ENCODE results near the gene CEP63.

Gene CEP63

DNA sequence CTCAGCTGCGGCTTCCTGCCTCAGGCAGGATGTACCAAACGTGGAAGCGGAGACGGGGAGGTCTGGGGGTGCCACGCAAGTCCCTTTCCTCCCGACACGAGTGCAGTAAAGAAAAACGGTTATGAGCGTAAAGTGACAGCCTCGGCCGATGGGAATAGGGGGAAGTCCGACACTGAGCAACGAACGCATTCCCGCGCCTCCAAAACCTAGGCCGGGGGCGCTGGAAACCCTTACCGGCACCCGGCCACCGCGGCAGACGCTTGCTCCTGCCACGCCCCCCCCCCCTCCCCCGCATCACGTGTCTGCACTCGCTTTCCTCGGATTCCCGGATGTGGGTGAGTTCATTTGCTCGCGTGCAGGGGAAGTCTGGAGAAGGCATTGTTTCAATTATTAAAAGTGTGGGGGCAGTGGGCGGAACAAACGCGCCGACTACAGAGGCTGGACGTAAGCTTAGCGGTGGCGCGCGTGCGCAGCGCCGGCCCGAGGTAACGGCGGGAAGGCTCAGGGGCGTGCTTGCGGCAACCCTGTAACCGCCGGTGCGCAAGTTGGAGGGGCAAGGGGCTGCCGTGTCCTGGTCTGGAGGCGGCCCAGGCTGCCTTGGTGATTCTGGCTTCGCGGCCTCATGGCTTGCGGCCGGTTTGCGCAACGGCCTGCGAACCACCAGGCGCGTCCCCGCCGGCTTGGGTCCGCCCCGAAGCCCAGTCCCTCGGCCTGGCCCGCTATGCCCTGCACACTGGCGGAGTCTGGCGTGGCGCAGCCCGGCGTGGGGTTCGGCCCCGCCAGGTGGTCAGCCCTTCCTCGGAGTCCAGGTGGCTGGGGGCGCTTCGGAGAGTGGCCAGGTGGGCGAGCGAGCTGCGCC is at the start of gene CEP63, which contains the start of gene ANAPC13:
CEP63 (plus strand) TSS at position 340 of the 859 bp plus-strand sequence. CDS start 9,264 bp downstream, outside the sequence.
ANAPC13 (minus strand) TSS at position 268 of the 859 bp plus-strand sequence. CDS start 3,081 bp downstream, outside the sequence.
- Histone ChIP-seq H3K9me3 (no peaks in the 10 kb centered on the region), H3K4me3 (peak within 1 kb of the TSS; percentile 75), H3K27me3 (ENCODE audit: low read depth) (0 out of 2 replicates have a peak, but pooled peaks cover 1% of the 10 kb centered on the region), H3K36me3 (replicated peaks) (peaks cover 18% of the 10 kb centered on the region), H3K4me1 (peaks cover 8% of the 10 kb centered on the region)
- in situ Hi-C loops (cut with MboI; ENCODE audit: low sequenced_read_pairs), result loop anchor here (25.0 kb wide), 1 partner anchor 824 kb away; the partner anchor contains the start of gene TOPBP1
- DNase-seq (ENCODE audit: low spot score in 2 of 2), result peak; percentile 96 to 98

- in situ Hi-C loops (cut with MboI; ENCODE audit: low sequenced_read_pairs), result no loop called here
- DNase-seq (ENCODE audit: low spot score in 2 of 2), result no peak
- peaks cover 2% of the 10 kb centered on the region; the same call in 1 of the 2 replicates for H3K27me3 ChIP-seq (ENCODE audit: low read depth)
- no peak overlapping the region for H3K4me3 ChIP-seq
- no peaks in the 10 kb centered on the region for H3K4me1 ChIP-seq
- H3K9me3 ChIP-seq, result no peaks in the 10 kb centered on the region
- H3K36me3 ChIP-seq (replicated peaks), result no peaks in the 10 kb centered on the region
These were observed 48.6 kb upstream of the CEP63 start for GRCh38 chr3:134437211-134437752.

DNA sequence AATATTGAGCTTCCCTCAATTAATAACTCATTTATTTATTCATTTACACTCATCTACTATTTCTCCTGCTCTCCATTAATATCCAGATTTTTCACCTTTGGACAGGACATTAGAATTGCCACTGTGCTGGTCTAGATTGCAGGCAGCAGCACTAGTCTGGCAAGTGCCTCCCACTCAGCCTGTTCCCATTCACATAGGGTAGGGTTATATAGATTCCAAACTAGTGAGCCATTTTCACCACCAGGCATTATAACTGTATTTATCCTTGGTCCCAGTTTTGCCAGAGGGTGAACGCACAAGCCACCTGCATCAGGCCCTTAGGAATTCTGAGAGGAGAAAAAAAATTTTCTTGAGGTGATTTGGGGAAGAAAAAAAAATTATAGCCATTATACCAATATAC is 44.5 kb upstream of the CEP63 start:
- Histone ChIP-seq H3K36me3 (replicated peaks) (no peaks in the 10 kb centered on the region), H3K4me3 (no peak overlapping the region)
- in situ Hi-C loops (cut with MboI; ENCODE audit: low sequenced_read_pairs), result no loop called here

DNA sequence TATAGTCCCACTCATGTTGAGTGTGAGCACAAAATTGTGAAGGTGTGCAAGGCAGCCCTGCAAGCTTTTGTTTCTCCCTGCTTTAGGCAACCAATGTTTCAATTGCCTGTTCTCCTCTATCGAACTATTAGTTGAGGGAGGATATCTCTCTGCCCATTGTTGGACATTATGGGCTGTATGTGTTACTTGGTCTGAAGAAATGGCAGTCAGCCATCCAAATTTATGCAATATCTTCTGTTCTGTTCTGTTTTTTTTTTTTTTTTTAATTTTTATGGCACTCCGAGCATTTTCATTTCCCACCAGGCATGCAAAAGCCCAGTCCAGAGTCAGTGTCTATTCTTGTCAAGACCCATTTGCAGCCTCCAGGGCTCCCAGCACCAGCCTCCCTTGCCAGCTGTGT is 44.0 kb upstream of the CEP63 start:
- Histone ChIP-seq H3K4me3 (no peak overlapping the region), H3K4me1 (no peaks in the 10 kb centered on the region), H3K36me3 (replicated peaks) (no peaks in the 10 kb centered on the region), H3K27me3 (ENCODE audit: low read depth) (peaks cover 2% of the 10 kb centered on the region; the same call in 1 of the 2 replicates), H3K9me3 (peaks cover 3% of the 10 kb centered on the region)
- in situ Hi-C loops (cut with MboI; ENCODE audit: low sequenced_read_pairs), result no loop called here
- no peak for DNase-seq (ENCODE audit: low spot score in 2 of 2)

More for the DNA sequence above, 44.5 kb upstream of the CEP63 start:
- Histone ChIP-seq H3K9me3 (peaks cover 3% of the 10 kb centered on the region), H3K4me1 (no peaks in the 10 kb centered on the region), H3K27me3 (ENCODE audit: low read depth) (peaks cover 2% of the 10 kb centered on the region; the same call in 1 of the 2 replicates)
- DNase-seq (ENCODE audit: low spot score in 2 of 2), result no peak

DNA sequence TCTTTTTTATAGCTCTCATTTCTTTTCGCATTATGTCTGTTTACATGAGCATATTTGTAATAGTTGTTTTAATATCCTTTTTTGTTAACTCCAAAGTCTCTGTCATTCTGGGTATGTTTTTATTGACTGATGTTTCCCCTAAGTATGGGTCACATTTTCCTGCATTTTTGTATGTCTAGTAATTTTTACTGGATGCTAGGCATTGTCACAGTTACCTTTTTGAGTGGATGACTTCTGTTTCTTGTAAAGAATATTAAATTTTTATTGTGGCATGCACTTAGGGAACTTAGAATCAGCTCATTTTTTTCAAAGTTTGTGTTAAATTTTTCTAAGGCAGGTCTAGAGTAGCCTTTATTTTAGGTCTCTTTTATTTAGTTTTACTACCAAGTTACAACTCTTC is 40.8 kb upstream of the CEP63 start:
- in situ Hi-C loops (cut with MboI; ENCODE audit: low sequenced_read_pairs), result no loop called here

GRCh38 chr3:134445636-134446035 is 40.2 kb upstream of the CEP63 start:
- H3K36me3 ChIP-seq (replicated peaks), result no peaks in the 10 kb centered on the region
- H3K4me3 ChIP-seq, result no peak overlapping the region
- H3K4me1 ChIP-seq, result no peaks in the 10 kb centered on the region
- no peaks in the 10 kb centered on the region; the same call in 1 of the 2 replicates for H3K27me3 ChIP-seq (ENCODE audit: low read depth)
- peaks cover 3% of the 10 kb centered on the region for H3K9me3 ChIP-seq
- DNase-seq (ENCODE audit: low spot score in 2 of 2), result no peak
- in situ Hi-C loops (cut with MboI; ENCODE audit: low sequenced_read_pairs), result no loop called here

More for the DNA sequence above, 40.8 kb upstream of the CEP63 start:
- no peak overlapping the region for H3K4me3 ChIP-seq
- DNase-seq (ENCODE audit: low spot score in 2 of 2), result no peak
- H3K36me3 ChIP-seq (replicated peaks), result no peaks in the 10 kb centered on the region
- H3K27me3 ChIP-seq (ENCODE audit: low read depth), result no peaks in the 10 kb centered on the region; the same call in 1 of the 2 replicates
- peaks cover 3% of the 10 kb centered on the region for H3K9me3 ChIP-seq
- H3K4me1 ChIP-seq, result no peaks in the 10 kb centered on the region

- no peak for DNase-seq (ENCODE audit: low spot score in 2 of 2)
- H3K9me3 ChIP-seq, result peaks cover 3% of the 10 kb centered on the region
- H3K4me1 ChIP-seq, result no peaks in the 10 kb centered on the region
- no peaks in the 10 kb centered on the region for H3K36me3 ChIP-seq (replicated peaks)
- H3K4me3 ChIP-seq, result no peak overlapping the region
- H3K27me3 ChIP-seq (ENCODE audit: low read depth), result no peaks in the 10 kb centered on the region; the same call in 1 of the 2 replicates
- in situ Hi-C loops (cut with MboI; ENCODE audit: low sequenced_read_pairs), result no loop called here
These were observed 39.1 kb upstream of the CEP63 start for GRCh38 chr3:134446800-134447199.

- Histone ChIP-seq H3K36me3 (replicated peaks) (no peaks in the 10 kb centered on the region), H3K4me1 (no peaks in the 10 kb centered on the region), H3K4me3 (no peak overlapping the region), H3K27me3 (ENCODE audit: low read depth) (no peaks in the 10 kb centered on the region; the same call in 1 of the 2 replicates), H3K9me3 (peaks cover 3% of the 10 kb centered on the region)
- in situ Hi-C loops (cut with MboI; ENCODE audit: low sequenced_read_pairs), result no loop called here
- DNase-seq (ENCODE audit: low spot score in 2 of 2), result no peak
These were observed 38.5 kb upstream of the CEP63 start for GRCh38 chr3:134447351-134447750.

DNA sequence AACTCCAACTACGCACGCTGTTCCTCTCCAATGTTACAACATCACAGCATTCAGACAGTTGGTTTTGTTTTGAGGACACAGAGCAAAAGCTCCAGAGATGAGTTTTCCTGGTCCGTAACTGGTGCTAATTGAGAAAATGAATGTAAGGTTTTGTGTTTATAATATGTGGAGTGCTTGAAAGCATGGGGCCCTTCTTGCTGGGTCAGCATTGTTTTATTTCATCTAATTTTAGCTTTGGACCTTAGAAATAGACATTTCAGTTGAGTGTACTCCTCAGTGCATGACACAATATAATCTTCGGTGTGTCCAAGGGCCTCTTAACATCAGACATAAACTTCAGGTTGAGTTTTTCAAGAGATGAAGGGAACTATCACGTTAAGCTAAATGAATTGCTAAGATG is 37.2 kb upstream of the CEP63 start:
- Histone ChIP-seq H3K27me3 (ENCODE audit: low read depth) (no peaks in the 10 kb centered on the region), H3K4me3 (no peak overlapping the region), H3K36me3 (replicated peaks) (no peaks in the 10 kb centered on the region), H3K4me1 (no peaks in the 10 kb centered on the region), H3K9me3 (peaks cover 3% of the 10 kb centered on the region)
- in situ Hi-C loops (cut with MboI; ENCODE audit: low sequenced_read_pairs), result no loop called here
- DNase-seq (ENCODE audit: low spot score in 2 of 2), result no peak

GRCh38 chr3:134449277-134449676 is 36.6 kb upstream of the CEP63 start:
- Histone ChIP-seq H3K4me1 (no peaks in the 10 kb centered on the region), H3K27me3 (ENCODE audit: low read depth) (0 out of 2 replicates have a peak, but pooled peaks cover under 1% of the 10 kb centered on the region), H3K9me3 (peaks cover 3% of the 10 kb centered on the region), H3K4me3 (no peak overlapping the region), H3K36me3 (replicated peaks) (no peaks in the 10 kb centered on the region)
- DNase-seq (ENCODE audit: low spot score in 2 of 2), result peak in 1 of 2 experiments; percentile 53
- in situ Hi-C loops (cut with MboI; ENCODE audit: low sequenced_read_pairs), result no loop called here

- DNase-seq (ENCODE audit: low spot score in 2 of 2), result no peak
- Histone ChIP-seq H3K27me3 (ENCODE audit: low read depth) (peaks cover 2% of the 10 kb centered on the region; the same call in 1 of the 2 replicates), H3K36me3 (replicated peaks) (no peaks in the 10 kb centered on the region), H3K4me1 (no peaks in the 10 kb centered on the region), H3K9me3 (peaks cover 3% of the 10 kb centered on the region), H3K4me3 (no peak overlapping the region)
- in situ Hi-C loops (cut with MboI; ENCODE audit: low sequenced_read_pairs), result no loop called here
These were observed 35.9 kb upstream of the CEP63 start for GRCh38 chr3:134449951-134450350.

DNA sequence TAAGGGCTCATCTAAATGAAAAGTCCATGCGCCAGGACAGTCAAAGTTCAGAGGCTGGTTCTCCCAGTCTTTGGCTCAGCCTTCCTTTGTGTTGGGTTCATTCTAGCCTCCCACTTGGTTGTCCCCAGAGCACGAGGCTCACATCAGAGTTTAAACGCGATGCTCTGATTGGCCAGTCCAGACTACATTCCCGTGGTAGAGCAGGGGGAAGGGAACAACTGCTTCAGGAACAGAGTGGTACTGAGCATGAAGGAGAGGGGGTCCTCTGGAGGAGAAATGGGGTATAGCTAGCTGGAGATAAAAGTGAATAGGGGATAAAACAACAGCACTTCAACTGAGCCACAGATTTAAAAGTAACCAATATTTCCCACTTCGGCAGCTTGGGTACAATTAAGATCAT is 32.2 kb upstream of the CEP63 start:
- Histone ChIP-seq H3K4me1 (no peaks in the 10 kb centered on the region), H3K9me3 (no peaks in the 10 kb centered on the region), H3K4me3 (no peak overlapping the region), H3K36me3 (replicated peaks) (no peaks in the 10 kb centered on the region), H3K27me3 (ENCODE audit: low read depth) (peaks cover 6% of the 10 kb centered on the region; the same call in 1 of the 2 replicates)
- in situ Hi-C loops (cut with MboI; ENCODE audit: low sequenced_read_pairs), result no loop called here
- peak; percentile 32 to 52 for DNase-seq (ENCODE audit: low spot score in 2 of 2)

GRCh38 chr3:134457376-134458074 is 28.3 kb upstream of the CEP63 start:
- Histone ChIP-seq H3K4me3 (no peak overlapping the region), H3K4me1 (peaks cover 7% of the 10 kb centered on the region), H3K27me3 (ENCODE audit: low read depth) (peaks cover 6% of the 10 kb centered on the region; the same call in 1 of the 2 replicates), H3K9me3 (no peaks in the 10 kb centered on the region), H3K36me3 (replicated peaks) (no peaks in the 10 kb centered on the region)
- DNase-seq (ENCODE audit: low spot score in 2 of 2), result no peak
- in situ Hi-C loops (cut with MboI; ENCODE audit: low sequenced_read_pairs), result no loop called here

Data from HAP-1 (cell line).